ENCODE measurements around the gene TNS2.

GRCh38 chr12:53069621-53070410, 20.0 kb downstream of the TNS2 start:
- TF ChIP-seq CTCF (IDR thresholded peaks at IDR 0.05) (no peak), POLR2A (IDR thresholded peaks at IDR 0.05) (no peak)
